GM13977 (cell line): ENCODE data around the gene HES6.

Experiments
- DNase-seq: peaks from one replicate; pipeline ENCODE4 v3.0.0; 2012; ENCODE audit warnings: low spot score
- CTCF ChIP-seq: IDR thresholded peaks from 2 replicates; pipeline ENCODE4 v1.5.1; 2012; ENCODE audit warnings: mild to moderate bottlenecking, control low read depth; ENCODE audit not compliant: insufficient read depth; ENCODE audit errors: extremely low read depth, missing control alignments
- in situ Hi-C: fragments of 300-500 bp; cut with MboI; formaldehyde crosslinking; loops from one replicate; pipeline ENCODE4 v1.12.0; 2022; ENCODE audit warnings: low sequenced_read_pairs, low pct_unique_long_range_greater_than_20kb, mixed read lengths, inconsistent platforms; ENCODE audit not compliant: unreplicated experiment

The HES6 gene

DNA sequence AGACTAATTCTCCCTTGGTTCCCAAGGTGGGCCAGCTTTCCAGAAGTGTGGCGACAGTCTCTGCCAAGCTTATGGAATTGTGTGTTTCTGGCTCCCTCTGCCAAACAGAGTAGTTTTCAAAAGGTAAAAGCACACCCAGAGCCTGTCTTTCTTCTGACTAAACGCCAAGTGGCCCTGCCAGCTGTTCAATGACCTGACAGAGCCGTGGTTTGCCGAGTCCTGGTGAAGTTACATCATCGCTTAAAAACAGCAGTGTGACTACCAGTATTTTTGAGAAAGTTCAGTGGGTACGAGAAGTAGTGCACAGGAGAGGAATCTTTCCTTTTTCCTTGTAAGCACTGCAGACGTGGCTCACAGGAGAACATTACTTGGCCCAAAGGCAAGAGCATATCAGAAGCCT, 46.7 kb upstream of the HES6 start:
- in situ Hi-C loops = no loop called here
- no peak for DNase-seq
- TF ChIP-seq CTCF = no peak

DNA sequence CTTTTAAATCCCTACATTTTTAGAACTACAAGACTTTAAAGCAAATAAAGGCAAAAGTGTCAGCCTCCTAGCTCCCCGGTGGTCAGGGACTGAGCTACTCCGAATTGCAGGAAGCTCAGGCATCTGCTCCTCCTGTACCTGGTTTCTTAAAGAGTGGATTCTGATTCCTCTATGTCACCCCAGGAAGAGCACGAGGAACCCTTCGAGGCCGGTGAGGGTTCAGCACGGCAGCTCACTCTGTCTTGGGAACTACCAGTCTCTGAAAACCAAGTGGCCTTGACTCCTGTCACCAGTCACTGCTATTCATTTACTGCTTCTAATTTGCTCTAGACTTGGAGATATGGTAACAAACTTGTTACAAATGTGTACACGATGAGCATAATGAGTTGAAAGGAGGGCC, 46.3 kb upstream of the HES6 start:
- in situ Hi-C loops = no loop called here
- no peak for DNase-seq
- no peak for TF ChIP-seq CTCF

DNA sequence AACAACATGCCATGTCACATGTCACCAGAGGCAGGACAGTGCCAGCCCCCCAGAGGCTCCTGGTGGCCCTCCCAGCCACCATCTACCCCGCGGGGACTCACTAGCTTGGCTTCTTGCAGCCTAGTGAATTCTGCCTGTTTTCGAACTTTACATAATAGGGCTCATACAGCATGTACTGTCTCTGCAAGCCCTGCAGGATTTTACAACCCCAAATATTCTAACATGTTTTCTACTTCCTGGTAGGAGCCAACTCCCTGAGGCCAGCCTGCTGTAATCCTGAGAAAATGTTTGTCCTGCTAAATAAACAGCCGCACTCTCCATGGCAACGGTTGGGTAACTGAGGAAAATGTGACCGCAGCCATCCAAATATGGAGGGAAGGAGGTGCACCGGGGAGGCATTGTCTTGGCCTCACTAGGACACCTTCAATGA, 45.8 kb upstream of the HES6 start:
- no peak for TF ChIP-seq CTCF
- DNase-seq = no peak
- in situ Hi-C loops = no loop called here

DNA sequence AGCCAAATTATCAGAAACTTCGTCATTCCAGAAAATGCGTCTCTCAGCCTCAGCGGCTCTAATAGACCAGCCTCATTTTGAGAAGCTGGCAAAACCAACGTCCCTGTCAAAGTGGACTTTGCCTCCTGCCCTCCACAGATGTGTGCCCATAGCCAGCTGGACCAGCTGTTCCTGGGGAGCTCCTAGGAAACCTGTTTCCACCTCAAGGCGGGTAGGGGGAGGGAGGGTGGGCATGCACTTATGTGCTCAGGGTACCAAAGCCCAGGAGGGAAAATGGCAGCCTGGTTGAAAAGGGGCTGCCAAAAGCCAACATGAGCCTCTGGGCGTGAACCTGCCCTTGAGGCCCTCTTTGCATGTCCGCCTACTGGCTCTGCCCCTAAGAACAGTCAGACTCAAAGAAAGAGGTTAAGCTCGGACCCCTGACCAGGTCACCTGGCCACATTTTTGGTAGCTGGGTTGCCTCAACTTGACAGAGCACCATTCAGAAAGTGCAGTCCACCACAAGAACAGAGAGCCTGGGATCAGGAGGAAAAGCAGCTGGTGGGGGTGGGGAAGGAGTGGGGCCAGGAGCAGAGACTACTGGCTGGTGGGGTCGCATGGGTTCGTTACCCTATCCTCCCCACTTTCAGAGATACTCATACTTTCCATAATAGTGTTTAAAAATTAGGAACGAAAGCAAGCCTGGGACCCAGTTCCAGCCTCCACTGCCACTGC, 45.1 kb upstream of the HES6 start:
- TF ChIP-seq CTCF = no peak
- DNase-seq = no peak
- in situ Hi-C loops = no loop called here

GRCh38 chr2:238282861-238283738, 43.3 kb upstream of the HES6 start:
- TF ChIP-seq CTCF = no peak
- in situ Hi-C loops = no loop called here
- no peak for DNase-seq

- in situ Hi-C loops = no loop called here
- TF ChIP-seq CTCF = no peak
- no peak for DNase-seq
Observed at GRCh38 chr2:238281826-238282480, 42.1 kb upstream of the HES6 start.
